Vagina (tissue), 2 donors: ENCODE results near the gene CCDC122.

Experiments
- CTCF ChIP-seq, 3 experiments: fragments of 450-650 bp in 2 of 3; fragments of 200-600 bp in 1 of 3; sonication (generic) in 1 of 3; IDR thresholded peaks; one replicate each; pipeline ENCODE4 v1.5.1; 2017 to 2019; ENCODE audit warnings: antibody characterized with exemption in 3 of 3, mild to moderate bottlenecking in 2 of 3, moderate library complexity in 2 of 3
- POLR2A ChIP-seq, 2 donors: fragments of 450-650 bp; IDR thresholded peaks; one replicate each; pipeline ENCODE4 v1.6.1; 2017; ENCODE audit warnings: antibody characterized with exemption in 2 of 2, mild to moderate bottlenecking in 2 of 2, moderate library complexity in 2 of 2
- POLR2AphosphoS5 ChIP-seq, 2 donors: sonication (generic); formaldehyde crosslinking; IDR thresholded peaks; one replicate each; pipeline ENCODE4 v1.9.0; 2017; ENCODE audit warnings: antibody characterized with exemption in 2 of 2, mild to moderate bottlenecking in 2 of 2, low read depth in 1 of 2; ENCODE audit not compliant: insufficient read depth in 1 of 2

DNA sequence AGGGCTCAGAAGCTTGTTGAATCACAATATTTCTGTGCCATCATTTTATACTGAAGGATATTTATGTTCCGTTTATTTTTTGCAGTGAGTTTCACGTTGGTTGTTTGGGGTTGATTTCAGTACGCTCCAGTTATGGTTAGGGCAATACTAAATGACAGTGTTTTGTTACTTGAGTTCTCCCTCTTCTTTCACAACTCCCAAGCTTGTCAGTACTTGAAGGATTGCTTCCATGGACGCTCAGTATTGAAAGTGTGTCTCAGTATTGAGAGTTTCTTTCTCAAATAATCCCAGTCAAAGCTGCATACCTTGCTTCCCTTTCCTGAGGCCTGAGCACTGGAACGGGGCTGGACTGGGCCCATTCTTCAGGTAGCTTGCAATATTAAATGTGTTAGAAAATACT is 39.1 kb upstream of the CCDC122 start:
- no peak for TF ChIP-seq CTCF (IDR thresholded peaks at IDR 0.05)
- TF ChIP-seq POLR2A (IDR thresholded peaks at IDR 0.05) = no peak
- TF ChIP-seq POLR2AphosphoS5 (IDR thresholded peaks at IDR 0.05; ENCODE audit: insufficient read depth in 1 of 2, low read depth in 1 of 2) = no peak
